SK-N-SH treated with all-trans-retinoic acid at 6 μM for 48 hours (cell line): ENCODE measurements around the gene GKN1.

Experiments
- ARNTL ChIP-seq: fragments of 450-650 bp; formaldehyde crosslinking; IDR thresholded peaks from 2 replicates; pipeline ENCODE4 v1.5.0; 2020; ENCODE audit warnings: low read depth, mild to moderate bottlenecking, moderate library complexity, borderline replicate concordance
- BACH2 ChIP-seq: fragments of 250-450 bp; sonication (Bioruptor Pico); IDR thresholded peaks from 2 replicates; pipeline ENCODE4 v1.9.0; 2021; ENCODE audit warnings: mild to moderate bottlenecking, borderline replicate concordance
- CREB5 ChIP-seq: fragments of 250-450 bp; sonication (Bioruptor Pico); IDR thresholded peaks from 2 replicates; pipeline ENCODE4 v1.5.1; 2020; ENCODE audit warnings: low read depth, mild to moderate bottlenecking, moderate library complexity
- GLIS3 ChIP-seq: fragments of 250-450 bp; sonication (Bioruptor Pico); IDR thresholded peaks from 2 replicates; pipeline ENCODE4 v1.5.0; 2020; ENCODE audit warnings: mild to moderate bottlenecking, moderate library complexity
- PATZ1 ChIP-seq: fragments of 250-450 bp; sonication (Bioruptor Pico); IDR thresholded peaks from 2 replicates; pipeline ENCODE4 v1.8.0; 2020; ENCODE audit warnings: mild to moderate bottlenecking, moderate library complexity, borderline replicate concordance
- POU6F1 ChIP-seq: fragments of 250-450 bp; sonication (Bioruptor Pico); IDR thresholded peaks from 2 replicates; pipeline ENCODE4 v1.8.0; 2021; ENCODE audit warnings: low read depth, mild to moderate bottlenecking, moderate library complexity, borderline replicate concordance
- RARB ChIP-seq: fragments of 250-450 bp; sonication (Bioruptor Pico); IDR thresholded peaks from 2 replicates; pipeline ENCODE4 v1.8.0; 2021; ENCODE audit warnings: mild to moderate bottlenecking, moderate library complexity
- TSHZ2 ChIP-seq: fragments of 250-450 bp; sonication (Bioruptor Pico); IDR thresholded peaks from 2 replicates; pipeline ENCODE4 v1.5.0; 2020; ENCODE audit warnings: mild to moderate bottlenecking, moderate library complexity
- ZFP30 ChIP-seq: fragments of 450-650 bp; formaldehyde crosslinking; IDR thresholded peaks from 2 replicates; pipeline ENCODE4 v1.5.0; 2022; ENCODE audit warnings: mild to moderate bottlenecking, moderate library complexity
- ZNF8 ChIP-seq: fragments of 450-650 bp; formaldehyde crosslinking; IDR thresholded peaks from 2 replicates; pipeline ENCODE4 v1.5.0; 2020; ENCODE audit warnings: mild to moderate bottlenecking, moderate library complexity

GRCh38 chr2:68934021-68934420, 40.4 kb upstream of the GKN1 start:
- TF ChIP-seq PATZ1: no peak
- no peak for TF ChIP-seq CREB5 (CRISPR knock-in tag)
- TF ChIP-seq POU6F1 (CRISPR knock-in tag): no peak
- no peak for TF ChIP-seq RARB (CRISPR knock-in tag)
- no peak for TF ChIP-seq GLIS3 (CRISPR knock-in tag)
- no peak for TF ChIP-seq ZNF8 (CRISPR knock-in tag)
- no peak for TF ChIP-seq ZFP30 (CRISPR knock-in tag)
- no peak for TF ChIP-seq TSHZ2 (CRISPR knock-in tag)
- no peak for TF ChIP-seq ARNTL
- no peak for TF ChIP-seq BACH2 (CRISPR knock-in tag)
